T-cell (primary cell): ENCODE measurements around the gene ZNF688. TPM values are rescaled to one million over a fixed set of nuclear protein-coding genes. Genes with fewer than 3 reads are reported as not detected.
"Not testable (repeated sequence)": the region's sequence is repeated elsewhere in the genome, so short reads cannot be mapped to it uniquely, and the experiment has no call there.

Experiments used
- ATAC-seq, 4 experiments: fragments of 200-7000 bp in 3 of 4; fragments of 150-1000 bp in 1 of 4; cut with Tn5 transposase; replicated peaks in 1 of 4; 1 replicate in 3 of 4; 2 replicates in 1 of 4; pipeline ENCODE4 v1.10.0; 2021; ENCODE audit warnings: moderate library complexity in 3 of 4, mild to moderate bottlenecking in 2 of 4, moderate number of reproducible peaks in 1 of 4
- CTCF ChIA-PET, 2 donors: fragments of 300-600 bp; sonication (Branson Sonifier 250); formaldehyde crosslinking; loops; one replicate each; lab custom pipeline; 2022; ENCODE audit warnings: antibody characterized with exemption in 2 of 2; lab: Charles Lee
- POLR2A ChIA-PET, 2 donors: fragments of 300-600 bp; sonication (Branson Sonifier 250); formaldehyde crosslinking; loops; one replicate each; lab custom pipeline; 2022; ENCODE audit warnings: antibody characterized with exemption in 2 of 2; lab: Charles Lee
- DNase-seq, 35 experiments: peaks; one replicate each; pipeline versions ENCODE4 v3.0.0 to v3.0.0-alpha.2; 2013 to 2023
- H3K27ac ChIP-seq: one replicate; pipeline ENCODE4 v1.5.1; 2013; ENCODE audit warnings: low read length
- H3K27me3 ChIP-seq, 2 experiments: replicated peaks in 1 of 2; 1 replicate in 1 of 2; 2 replicates in 1 of 2; pipeline versions ENCODE4 v1.6.1 to v1.7.0; 2013; ENCODE audit warnings: low read length in 1 of 2, mixed read lengths in 1 of 2; ENCODE audit not compliant: control insufficient read depth in 2 of 2, insufficient read depth in 2 of 2; ENCODE audit errors: extremely low read depth in 1 of 2
- H3K36me3 ChIP-seq, 2 donors: 1 replicate in 1 of 2; 2 replicates in 1 of 2; pipeline versions ENCODE4 v1.6.1 to v1.7.0; 2013; ENCODE audit warnings: low read length in 1 of 2; ENCODE audit not compliant: control insufficient read depth in 2 of 2, insufficient read depth in 1 of 2; ENCODE audit errors: extremely low read depth in 1 of 2
- H3K4me1 ChIP-seq, 2 experiments: 1 replicate in 1 of 2; 2 replicates in 1 of 2; pipeline versions ENCODE4 v1.6.1 to v1.7.0; 2013; ENCODE audit warnings: low read length in 2 of 2, mixed read lengths in 1 of 2; ENCODE audit not compliant: insufficient read depth in 2 of 2, control insufficient read depth in 1 of 2; ENCODE audit errors: extremely low read depth in 1 of 2
- H3K4me3 ChIP-seq, 2 donors: 1 replicate in 1 of 2; 2 replicates in 1 of 2; pipeline versions ENCODE4 v1.5.1 to v1.7.0; 2013; ENCODE audit warnings: mild to moderate bottlenecking in 2 of 2, low read length in 1 of 2, moderate library complexity in 1 of 2; ENCODE audit not compliant: control insufficient read depth in 1 of 2; ENCODE audit errors: extremely low read depth in 1 of 2
- H3K9me3 ChIP-seq: 2 replicates; pipeline ENCODE4 v1.7.0; 2013
- H3K27ac Mint-ChIP-seq, 2 donors: one replicate each; pipeline ENCODE4 v1.8.0; 2020 to 2021; ENCODE audit warnings: mild to moderate bottlenecking in 2 of 2, mixed read lengths in 2 of 2
- H3K27me3 Mint-ChIP-seq, 2 donors: one replicate each; pipeline ENCODE4 v1.8.0; 2021 to 2022; ENCODE audit warnings: mixed read lengths in 2 of 2
- H3K36me3 Mint-ChIP-seq: one replicate; pipeline ENCODE4 v1.8.0; 2021; ENCODE audit warnings: mixed read lengths
- H3K4me1 Mint-ChIP-seq, 3 donors: one replicate each; pipeline ENCODE4 v1.8.0; 2020 to 2022; ENCODE audit warnings: mixed read lengths in 3 of 3, mild to moderate bottlenecking in 1 of 3
- H3K4me3 Mint-ChIP-seq, 3 donors: one replicate each; pipeline ENCODE4 v1.8.0; 2020 to 2022; ENCODE audit warnings: mild to moderate bottlenecking in 3 of 3, mixed read lengths in 3 of 3, moderate library complexity in 3 of 3
- H3K9me3 Mint-ChIP-seq, 3 donors: one replicate each; pipeline ENCODE4 v1.8.0; 2020 to 2022; ENCODE audit warnings: mixed read lengths in 3 of 3
- WGBS: methylation state at CpG from one replicate; pipeline ENCODE4 v1.1.5; 2013; ENCODE audit warnings: missing lambda C conversion rate; ENCODE audit not compliant: insufficient coverage; 5-methylcytosine and 5-hydroxymethylcytosine counted together
- total RNA-seq, 35 experiments: library from RNA in 6 of 35; stranded (reverse) in 6 of 35; fragments of 120-200 nt in 1 of 35; gene quantifications; one replicate each; pipeline versions ENCODE4 v1.2.1 to v1.2.4 and lab custom pipeline; 2013 to 2026

The ZNF688 gene
- total RNA-seq, 5 donors from 2014 or later (not counting 1 experiment from before 2014, with no cell fraction given): 11.9 to 25.9 (median 20.7) TPM

DNA sequence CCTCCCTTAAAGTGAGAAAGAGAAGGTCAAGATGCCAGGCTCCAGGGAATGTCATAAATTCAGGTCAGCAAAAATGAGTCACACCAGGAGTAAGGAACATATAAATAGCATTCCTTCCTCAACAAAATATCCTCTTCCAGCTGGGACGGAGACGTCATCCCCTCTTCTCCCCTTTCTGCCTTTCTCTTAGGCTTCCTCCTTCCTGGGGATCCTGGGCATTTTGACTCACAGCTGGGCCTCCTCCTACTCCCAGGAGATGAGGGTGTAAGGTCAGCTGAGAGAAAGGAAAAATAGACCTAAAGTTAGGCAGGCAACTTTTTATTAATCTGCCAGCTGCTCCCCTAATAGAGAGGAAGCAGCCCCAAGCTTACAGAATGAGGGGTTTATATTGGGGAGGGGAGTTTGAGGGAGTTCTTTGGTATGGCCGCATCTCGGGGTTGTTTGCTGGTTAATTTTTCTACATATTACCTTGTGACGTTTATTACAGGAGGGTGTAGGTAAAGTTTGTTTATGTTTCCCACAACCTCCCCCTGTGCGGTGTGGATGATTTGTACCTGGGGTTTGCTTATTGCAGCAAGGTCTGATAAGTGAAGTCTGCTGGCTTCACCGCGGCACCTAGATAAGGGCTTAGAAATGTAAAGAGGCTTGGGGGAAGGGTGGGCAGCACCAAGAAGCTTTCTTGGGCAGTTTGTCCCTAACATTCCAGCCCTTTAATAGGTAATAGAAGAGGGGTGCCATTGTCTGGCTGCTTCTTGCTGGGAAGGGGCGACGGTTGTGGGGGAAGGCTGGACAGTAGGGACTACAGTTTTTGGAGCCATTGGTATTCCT lies 29.8 kb downstream of the ZNF688 start:
- POLR2A ChIA-PET: interaction anchor here in 1 of 2 donors (0.7 kb wide), 1 partner anchor 451 kb away, joined by 3 read pairs; no protein-coding TSS in a partner anchor
- H3K9me3 ChIP-seq: no peaks in the 10 kb centered on the region
- no peak overlapping the region for H3K4me3 Mint-ChIP-seq
- H3K36me3 ChIP-seq: no peaks in the 10 kb centered on the region
- H3K27ac Mint-ChIP-seq: no peak overlapping the region
- peaks cover 9 to 15% (median 10%) of the 10 kb centered on the region in 3 donors for H3K4me1 Mint-ChIP-seq
- no peaks in the 10 kb centered on the region for H3K36me3 Mint-ChIP-seq
- H3K27me3 ChIP-seq: no peaks in the 10 kb centered on the region
- CTCF ChIA-PET: no interaction called here
- no peak for DNase-seq
- no peak overlapping the region for H3K27ac ChIP-seq
- no peak overlapping the region for H3K4me3 ChIP-seq
- 96% methylated on average over 4 of the region's 10 CpGs for WGBS
- H3K27me3 Mint-ChIP-seq: no peaks in the 10 kb centered on the region
- no peak for ATAC-seq
- peaks cover 0 to 2% of the 10 kb centered on the region in 2 experiments for H3K4me1 ChIP-seq
- no peaks in the 10 kb centered on the region for H3K9me3 Mint-ChIP-seq

DNA sequence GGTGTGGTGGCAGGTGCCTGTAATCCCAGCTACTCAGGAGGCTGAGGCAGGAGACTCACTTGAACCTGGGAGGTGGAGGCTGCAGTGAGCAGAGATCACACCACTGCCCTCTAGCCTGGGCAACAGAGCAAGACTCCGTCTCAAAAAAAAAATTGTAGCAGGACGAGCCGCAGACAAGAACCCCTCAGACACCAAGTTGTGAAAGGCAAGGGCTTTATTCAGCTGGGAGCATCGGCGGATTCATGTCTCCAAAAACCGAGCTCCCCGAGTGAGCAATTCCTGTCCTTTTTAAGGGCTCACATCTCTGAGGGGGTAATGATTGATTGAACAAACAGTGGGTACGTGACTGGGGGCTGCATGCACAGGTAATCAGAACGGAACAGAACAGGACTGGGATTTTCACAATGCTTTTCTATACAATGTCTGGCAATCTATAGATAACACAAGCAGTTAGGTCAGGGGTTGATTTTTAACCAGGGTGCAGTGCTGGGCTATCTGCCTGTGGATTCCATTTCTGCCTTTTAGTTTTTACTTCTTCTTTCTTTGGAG lies 30.5 kb downstream of the ZNF688 start:
- H3K36me3 Mint-ChIP-seq, H3K27me3 Mint-ChIP-seq, H3K4me3 Mint-ChIP-seq, DNase-seq, H3K9me3 Mint-ChIP-seq, H3K27ac ChIP-seq, H3K4me3 ChIP-seq, H3K36me3 ChIP-seq, H3K9me3 ChIP-seq, H3K27ac Mint-ChIP-seq, H3K4me1 ChIP-seq, ATAC-seq, H3K27me3 ChIP-seq, CTCF ChIA-PET: not testable (repeated sequence)
- 100% methylated on average over 7 of the region's 9 CpGs for WGBS
- peaks cover 16 to 20% (median 16%) of the 10 kb centered on the region in 3 donors for H3K4me1 Mint-ChIP-seq
- POLR2A ChIA-PET: interaction anchor here in 1 of 2 donors (0.7 kb wide), 1 partner anchor 450 kb away, joined by 3 read pairs; no protein-coding TSS in a partner anchor

DNA sequence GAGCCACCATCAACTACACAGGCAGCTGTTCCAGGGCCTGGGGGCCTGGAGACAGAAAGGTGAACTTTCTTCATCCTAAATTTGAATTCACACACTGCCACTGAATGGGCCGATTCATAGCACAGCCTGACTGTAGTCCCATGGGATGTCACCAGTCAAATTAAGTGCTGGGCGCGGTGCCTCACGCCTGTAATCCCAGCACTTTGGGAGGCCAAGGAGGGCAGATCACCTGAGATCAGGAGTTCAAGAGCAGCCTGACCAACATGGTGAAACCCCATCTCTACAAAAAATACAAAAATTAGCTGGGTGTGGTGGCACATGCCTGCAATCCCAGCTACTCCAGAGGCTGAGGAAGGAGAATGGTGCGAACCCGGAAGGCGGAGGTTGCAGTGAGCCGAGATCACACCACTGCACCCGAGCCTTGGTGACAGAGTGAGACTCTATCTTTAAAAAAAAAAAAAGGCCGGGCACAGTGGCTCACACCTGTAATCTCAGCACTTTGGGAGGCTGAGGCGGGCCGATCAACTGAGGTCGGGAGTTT lies 31.5 kb downstream of the ZNF688 start:
- CTCF ChIA-PET, H3K27ac ChIP-seq, H3K27me3 ChIP-seq, H3K27me3 Mint-ChIP-seq, H3K4me3 ChIP-seq, H3K36me3 Mint-ChIP-seq, H3K36me3 ChIP-seq, H3K4me3 Mint-ChIP-seq, DNase-seq, H3K9me3 ChIP-seq, H3K9me3 Mint-ChIP-seq, H3K27ac Mint-ChIP-seq, ATAC-seq: not testable (repeated sequence)
- WGBS: 96% methylated on average over 8 of the region's 13 CpGs
- H3K4me1 ChIP-seq: peaks cover 7 to 17% of the 10 kb centered on the region in 2 experiments
- POLR2A ChIA-PET: interaction anchor here in 1 of 2 donors (0.6 kb wide), 1 partner anchor 17 kb away, joined by 4 read pairs; no protein-coding TSS in a partner anchor
- H3K4me1 Mint-ChIP-seq: peaks cover 20 to 23% (median 21%) of the 10 kb centered on the region in 3 donors

DNA sequence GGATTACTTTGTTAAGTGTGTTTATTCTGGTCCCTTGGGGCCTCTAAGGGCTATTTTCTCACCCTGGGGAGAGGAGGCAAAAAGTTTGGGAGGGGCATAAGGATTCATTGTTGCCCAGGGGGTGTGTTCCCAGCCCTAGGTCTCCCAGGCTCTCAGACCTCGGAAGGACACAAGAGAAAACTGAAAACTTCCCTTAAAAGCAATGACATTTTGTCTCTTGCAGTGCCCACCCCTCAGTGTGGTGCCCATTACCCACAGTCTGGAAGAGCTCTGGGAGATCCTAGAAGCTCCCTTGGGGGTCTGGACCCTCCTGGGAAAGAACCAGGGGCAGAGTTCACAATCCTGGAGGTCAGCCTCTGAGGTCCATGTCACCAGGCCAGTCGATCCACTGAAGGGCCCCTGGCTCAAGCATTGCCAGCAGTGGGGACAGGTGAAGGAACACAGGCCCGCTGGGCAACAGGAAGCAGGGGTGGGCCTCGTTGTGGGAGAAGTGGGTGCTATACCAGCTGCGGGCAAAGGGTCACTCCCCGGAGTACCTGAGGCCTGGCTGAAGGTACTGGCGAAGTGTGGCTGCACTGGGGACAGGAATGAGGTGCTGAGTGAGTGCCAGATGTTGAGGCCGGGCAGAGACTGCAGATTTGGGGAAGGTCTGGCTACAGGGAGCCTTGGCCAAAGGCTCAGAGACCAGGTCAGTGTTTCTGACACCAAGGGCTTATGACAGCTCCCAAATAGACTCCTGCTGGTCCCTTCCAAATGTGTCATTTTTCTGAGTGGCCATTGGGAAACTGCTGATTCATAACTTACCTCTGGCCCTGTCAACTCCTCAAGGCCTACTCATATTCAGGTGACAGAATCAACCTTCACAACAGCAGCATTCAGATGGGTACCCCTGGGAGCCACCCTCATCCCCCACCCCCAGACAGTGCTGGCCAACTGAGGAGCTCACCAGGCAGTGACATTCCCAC lies 32.2 kb downstream of the ZNF688 start:
- DNase-seq (no peak), ATAC-seq (no peak)
- Histone ChIP-seq H3K27ac (no peak overlapping the region), H3K4me3 (no peak overlapping the region), H3K36me3 (no peaks in the 10 kb centered on the region), H3K4me1 (peaks cover 7 to 22% of the 10 kb centered on the region in 2 experiments), H3K9me3 (no peaks in the 10 kb centered on the region), H3K27me3 (no peaks in the 10 kb centered on the region)
- WGBS: 83% methylated on average over 5 of the region's 8 CpGs
- H3K9me3 Mint-ChIP-seq: no peaks in the 10 kb centered on the region
- H3K4me3 Mint-ChIP-seq: no peak overlapping the region
- no peaks in the 10 kb centered on the region for H3K27me3 Mint-ChIP-seq
- peaks cover 20 to 26% (median 25%) of the 10 kb centered on the region in 3 donors for H3K4me1 Mint-ChIP-seq
- CTCF ChIA-PET: no interaction called here
- H3K36me3 Mint-ChIP-seq: no peaks in the 10 kb centered on the region
- no peak overlapping the region for H3K27ac Mint-ChIP-seq
- POLR2A ChIA-PET: interaction anchor here in 1 of 2 donors (0.6 kb wide), 1 partner anchor 17 kb away, joined by 4 read pairs; no protein-coding TSS in a partner anchor

DNA sequence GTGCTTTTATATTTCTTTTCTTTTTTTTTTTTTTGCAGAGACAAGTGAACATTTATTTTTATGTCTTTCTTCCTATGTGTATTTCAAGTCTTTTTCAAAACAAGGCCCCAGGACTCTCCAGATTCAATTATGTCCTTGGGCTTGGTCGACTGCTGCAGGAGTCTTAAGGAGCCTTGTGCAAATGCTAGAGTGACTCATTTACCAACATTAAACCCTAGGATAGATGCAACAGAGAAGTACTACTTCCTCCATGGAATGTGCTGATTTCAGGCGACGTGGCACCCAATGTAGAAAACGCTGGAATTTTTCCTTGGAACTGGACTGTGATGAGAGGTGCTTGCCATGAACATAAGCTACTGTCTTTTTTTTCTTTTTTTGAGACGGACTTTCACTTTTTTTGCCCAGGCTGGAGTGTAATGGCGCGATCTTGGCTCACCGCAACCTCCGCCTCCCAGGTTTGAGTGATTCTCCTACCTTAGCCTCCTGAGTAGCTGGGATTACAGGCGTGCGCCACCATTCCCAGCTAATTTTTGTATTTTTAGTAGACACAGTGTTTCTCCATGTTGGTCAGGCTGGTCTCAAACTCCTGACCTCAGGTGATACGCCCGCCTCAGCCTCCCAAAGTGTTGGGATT lies 35.0 kb downstream of the ZNF688 start:
- H3K27me3 ChIP-seq, DNase-seq, ATAC-seq, H3K36me3 Mint-ChIP-seq, H3K9me3 Mint-ChIP-seq, H3K9me3 ChIP-seq, H3K27me3 Mint-ChIP-seq: not testable (repeated sequence)
- H3K27ac Mint-ChIP-seq: peak overlapping the region; percentile 95 to 99
- Histone ChIP-seq H3K4me1 (peaks cover 7 to 36% of the 10 kb centered on the region in 2 experiments), H3K27ac (peak overlapping the region; percentile 97), H3K4me3 (peak overlapping the region in 1 of 2 donors; percentile 83), H3K36me3 (peaks cover 3 to 14% of the 10 kb centered on the region in 2 donors)
- peak overlapping the region; percentile 92 to 100 (median 97) for H3K4me3 Mint-ChIP-seq
- peaks cover 29 to 31% (median 30%) of the 10 kb centered on the region in 3 donors for H3K4me1 Mint-ChIP-seq
- ChIA-PET CTCF (interaction anchor here (1.0 to 3.7 kb wide), 5 partner anchors 21 to 127 kb away, joined by 3 to 46 read pairs (median 5); partner anchors contain the start of gene ZNF764 (in 1 of the 2)), POLR2A (interaction anchor here (0.6 to 2.1 kb wide), 3 partner anchors 35 to 122 kb away, joined by 6 to 11 read pairs (median 7); partner anchors contain the start of gene ZNF688 (in 1 of the 2))
- 93% methylated on average over 8 of the region's 13 CpGs for WGBS
